Parathyroid adenoma (tissue), 2 donors: ENCODE measurements around the gene MYL3.

Source experiments
- H2AFZ ChIP-seq: fragments of 300-600 bp; sonication (generic); one replicate; pipeline ENCODE4 v1.7.0; 2017; ENCODE audit warnings: antibody characterized with exemption, mild to moderate bottlenecking
- H3K27ac ChIP-seq: fragments of 300-600 bp; sonication (generic); one replicate; pipeline ENCODE4 v1.7.0; 2017
- H3K27me3 ChIP-seq: fragments of 300-600 bp; sonication (generic); one replicate; pipeline ENCODE4 v1.7.0; 2017; ENCODE audit warnings: low read length; ENCODE audit not compliant: control insufficient read depth, insufficient read depth
- H3K36me3 ChIP-seq: fragments of 300-600 bp; sonication (generic); one replicate; pipeline ENCODE4 v1.7.0; 2017; ENCODE audit warnings: low read length; ENCODE audit not compliant: control insufficient read depth, insufficient read depth
- H3K4me1 ChIP-seq: fragments of 300-600 bp; sonication (generic); one replicate; pipeline ENCODE4 v1.7.0; 2017; ENCODE audit warnings: control low read depth
- H3K4me2 ChIP-seq: fragments of 300-600 bp; sonication (generic); one replicate; pipeline ENCODE4 v1.7.0; 2017; ENCODE audit warnings: low read length
- H3K4me3 ChIP-seq: fragments of 300-600 bp; sonication (generic); one replicate; pipeline ENCODE4 v1.7.0; 2017; ENCODE audit warnings: low read depth, low read length
- H3K79me2 ChIP-seq: fragments of 300-600 bp; sonication (generic); one replicate; pipeline ENCODE4 v1.7.0; 2017; ENCODE audit warnings: control low read depth
- H3K9ac ChIP-seq: fragments of 300-600 bp; sonication (generic); one replicate; pipeline ENCODE4 v1.7.0; 2017; ENCODE audit warnings: mild to moderate bottlenecking
- H3K9me3 ChIP-seq: fragments of 300-600 bp; sonication (generic); one replicate; pipeline ENCODE4 v1.7.0; 2017; ENCODE audit warnings: low read length; ENCODE audit not compliant: control insufficient read depth
- CTCF ChIP-seq: fragments of 300-600 bp; sonication (generic); IDR thresholded peaks from one replicate; pipeline ENCODE4 v1.7.0; 2017; ENCODE audit warnings: antibody characterized with exemption, mild to moderate bottlenecking
- donor health status: primary hyperparathyroidism.

MYL3 gene

GRCh38 chr3:46885612-46886011, 22.4 kb upstream of the MYL3 start:
- Histone ChIP-seq H3K4me1 (no peaks in the 10 kb centered on the region), H3K4me2 (no peak overlapping the region), H3K4me3 (no peak overlapping the region), H3K9me3 (no peaks in the 10 kb centered on the region), H2AFZ (no peak overlapping the region), H3K36me3 (no peaks in the 10 kb centered on the region), H3K9ac (no peak overlapping the region), H3K79me2 (no peaks in the 10 kb centered on the region), H3K27me3 (no peaks in the 10 kb centered on the region), H3K27ac (no peak overlapping the region)
- no peak for TF ChIP-seq CTCF

- Histone ChIP-seq H3K9me3 (no peaks in the 10 kb centered on the region), H3K27me3 (no peaks in the 10 kb centered on the region), H3K4me2 (no peak overlapping the region), H3K4me3 (no peak overlapping the region), H3K36me3 (no peaks in the 10 kb centered on the region), H3K79me2 (no peaks in the 10 kb centered on the region), H3K9ac (no peak overlapping the region), H3K4me1 (no peaks in the 10 kb centered on the region), H3K27ac (no peak overlapping the region), H2AFZ (no peak overlapping the region)
- TF ChIP-seq CTCF, result no peak
These were observed 21.7 kb upstream of the MYL3 start for GRCh38 chr3:46884929-46885328.

- Histone ChIP-seq H3K79me2 (no peaks in the 10 kb centered on the region), H3K4me1 (no peaks in the 10 kb centered on the region), H3K27ac (no peak overlapping the region), H3K9me3 (no peaks in the 10 kb centered on the region), H3K4me3 (no peak overlapping the region), H2AFZ (no peak overlapping the region), H3K27me3 (no peaks in the 10 kb centered on the region), H3K9ac (no peak overlapping the region), H3K4me2 (no peak overlapping the region), H3K36me3 (no peaks in the 10 kb centered on the region)
- TF ChIP-seq CTCF, result no peak
These were observed 21.2 kb upstream of the MYL3 start for GRCh38 chr3:46884427-46884826.

DNA sequence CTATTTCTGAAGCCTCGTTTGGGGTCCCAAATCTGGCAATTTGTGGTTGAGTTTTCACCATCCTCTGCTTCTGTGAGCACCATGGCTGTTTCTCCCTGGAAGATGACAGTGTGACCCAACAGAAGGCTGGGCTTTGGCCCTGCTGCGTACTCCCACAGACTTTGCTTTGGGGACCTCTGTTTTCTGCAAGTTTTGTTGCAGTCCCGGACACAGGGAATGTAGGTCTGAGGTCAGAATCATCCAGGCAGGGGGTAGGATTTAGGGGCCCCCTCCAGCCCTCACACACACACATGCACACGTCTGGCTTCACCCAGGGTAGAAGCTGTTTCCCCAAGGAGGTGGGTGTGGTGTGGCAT, 20.6 kb upstream of the MYL3 start:
- H3K36me3 ChIP-seq, result no peaks in the 10 kb centered on the region
- H3K27me3 ChIP-seq, result no peaks in the 10 kb centered on the region
- no peaks in the 10 kb centered on the region for H3K4me1 ChIP-seq
- no peaks in the 10 kb centered on the region for H3K9me3 ChIP-seq
- TF ChIP-seq CTCF, result no peak
- H3K4me2 ChIP-seq, result no peak overlapping the region
- H3K27ac ChIP-seq, result no peak overlapping the region
- no peak overlapping the region for H3K9ac ChIP-seq
- no peak overlapping the region for H2AFZ ChIP-seq
- no peak overlapping the region for H3K4me3 ChIP-seq
- no peaks in the 10 kb centered on the region for H3K79me2 ChIP-seq

GRCh38 chr3:46883054-46883829, 20.0 kb upstream of the MYL3 start:
- H3K27ac ChIP-seq, result no peak overlapping the region
- H2AFZ ChIP-seq, result no peak overlapping the region
- no peaks in the 10 kb centered on the region for H3K79me2 ChIP-seq
- peak overlapping the region; percentile 78 for H3K4me2 ChIP-seq
- TF ChIP-seq CTCF, result no peak
- H3K4me3 ChIP-seq, result no peak overlapping the region
- no peaks in the 10 kb centered on the region for H3K36me3 ChIP-seq
- H3K4me1 ChIP-seq, result no peaks in the 10 kb centered on the region
- no peak overlapping the region for H3K9ac ChIP-seq
- H3K27me3 ChIP-seq, result no peaks in the 10 kb centered on the region
- no peaks in the 10 kb centered on the region for H3K9me3 ChIP-seq
